ENCODE results near the gene FABP1. TPM values are rescaled to one million over a fixed set of nuclear protein-coding genes. Genes with fewer than 3 reads are reported as not detected.

FABP1 gene
- total and polyA plus RNA-seq, 2 donors (not counting 1 experiment from before 2014, with no cell fraction given), result not detected

GRCh38 chr2:88141952-88142351, 14.1 kb upstream of the FABP1 start:
- H3K27ac Mint-ChIP-seq, result no peak overlapping the region
- CTCF ChIA-PET, result interaction anchor here (1.3 to 1.4 kb wide), 2 partner anchors 18 to 82 kb away, joined by 3 to 6 read pairs; no protein-coding TSS in a partner anchor

GRCh38 chr2:88139804-88140203, 11.9 kb upstream of the FABP1 start:
- no peak overlapping the region for H3K4me3 ChIP-seq (ENCODE audit: control extremely low read depth in 1 of 5, extremely low read depth in 1 of 5, insufficient read depth in 1 of 5, low read depth in 2 of 5, low read length in 4 of 5)
- Mint-ChIP-seq H3K9me3 (ENCODE audit: insufficient read depth) (peaks cover 3% of the 10 kb centered on the region), H3K27me3 (peaks cover 51% of the 10 kb centered on the region), H3K4me3 (no peak overlapping the region), H3K27ac (no peak overlapping the region), H3K4me1 (no peaks in the 10 kb centered on the region)
- 100% methylated on average over 2 of the region's 6 CpGs for WGBS (ENCODE audit: insufficient coverage)
- intact Hi-C loops (cut with micrococcal nuclease), result no loop called here
- CTCF ChIA-PET, result interaction anchor here (1.3 kb wide), 1 partner anchor 21 kb away, joined by 3 read pairs; no protein-coding TSS in a partner anchor
- no peaks in the 10 kb centered on the region for H3K4me1 ChIP-seq (ENCODE audit: control insufficient read depth in 2 of 2, insufficient read depth in 2 of 2, low read length in 2 of 2)
- H3K36me3 ChIP-seq (replicated peaks in 1 of 2; ENCODE audit: control extremely low read depth in 1 of 2, control insufficient read depth in 1 of 2, extremely low read depth in 1 of 2, insufficient read depth in 2 of 2, low read length in 1 of 2), result no peaks in the 10 kb centered on the region
- POLR2A ChIA-PET, result no interaction called here
- H3K79me2 ChIP-seq (ENCODE audit: control insufficient read depth, insufficient read depth, low read length), result no peaks in the 10 kb centered on the region
- peaks cover 0 to 7% (median under 1%) of the 10 kb centered on the region in 4 experiments for H3K27me3 ChIP-seq (replicated peaks in 1 of 4; ENCODE audit: control extremely low read depth in 1 of 4, control insufficient read depth in 3 of 4, insufficient read depth in 4 of 4, low read length in 3 of 4)
- peaks cover 0 to 8% (median 3%) of the 10 kb centered on the region in 3 donors for H3K9me3 ChIP-seq (ENCODE audit: control extremely low read depth in 1 of 3, control insufficient read depth in 2 of 3, insufficient read depth in 1 of 3, low read length in 2 of 3)
- no peaks in the 10 kb centered on the region for H4K20me1 ChIP-seq (ENCODE audit: control insufficient read depth, insufficient read depth, low read length, poor library complexity, severe bottlenecking)
- H3K9ac ChIP-seq (ENCODE audit: low read length), result no peak overlapping the region
- H2AFZ ChIP-seq (ENCODE audit: insufficient read depth, low read depth, low read length, poor library complexity, severe bottlenecking), result no peak overlapping the region
- no peak overlapping the region for H3K27ac ChIP-seq (ENCODE audit: low read length in 2 of 2)
- DNase-seq (no peak), ATAC-seq (ENCODE audit: low read depth) (no peak)
- TF ChIP-seq EZH2 (IDR thresholded peaks at IDR 0.05; ENCODE audit: borderline replicate concordance, insufficient read depth, low read depth, low read length, poor library complexity, severe bottlenecking) (no peak), CTCF (IDR thresholded peaks at IDR 0.05) (no peak)
- H3K4me2 ChIP-seq (replicated peaks; ENCODE audit: low read depth, low read length, poor library complexity, severe bottlenecking), result no peak overlapping the region

More at GRCh38 chr2:88141952-88142351, 14.1 kb upstream of the FABP1 start:
- H3K79me2 ChIP-seq (ENCODE audit: control insufficient read depth, insufficient read depth, low read length), result no peaks in the 10 kb centered on the region
- Mint-ChIP-seq H3K4me3 (no peak overlapping the region), H3K9me3 (ENCODE audit: insufficient read depth) (peaks cover 3% of the 10 kb centered on the region), H3K4me1 (no peaks in the 10 kb centered on the region), H3K27me3 (peaks cover 53% of the 10 kb centered on the region)
- 90% methylated on average over 2 of the region's 2 CpGs for WGBS (ENCODE audit: insufficient coverage)
- H3K4me2 ChIP-seq (replicated peaks; ENCODE audit: low read depth, low read length, poor library complexity, severe bottlenecking), result no peak overlapping the region
- H3K27me3 ChIP-seq (replicated peaks in 1 of 4; ENCODE audit: control extremely low read depth in 1 of 4, control insufficient read depth in 3 of 4, insufficient read depth in 4 of 4, low read length in 3 of 4), result peaks cover 0 to 11% (median 2%) of the 10 kb centered on the region in 4 experiments
- POLR2A ChIA-PET, result no interaction called here
- no peaks in the 10 kb centered on the region for H4K20me1 ChIP-seq (ENCODE audit: control insufficient read depth, insufficient read depth, low read length, poor library complexity, severe bottlenecking)
- H3K4me1 ChIP-seq (ENCODE audit: control insufficient read depth in 2 of 2, insufficient read depth in 2 of 2, low read length in 2 of 2), result no peaks in the 10 kb centered on the region
- H3K27ac ChIP-seq (ENCODE audit: low read length in 2 of 2), result no peak overlapping the region
- H3K36me3 ChIP-seq (replicated peaks in 1 of 2; ENCODE audit: control extremely low read depth in 1 of 2, control insufficient read depth in 1 of 2, extremely low read depth in 1 of 2, insufficient read depth in 2 of 2, low read length in 1 of 2), result no peaks in the 10 kb centered on the region
- DNase-seq, result no peak
- no peak overlapping the region for H3K9ac ChIP-seq (ENCODE audit: low read length)
- no peak overlapping the region for H2AFZ ChIP-seq (ENCODE audit: insufficient read depth, low read depth, low read length, poor library complexity, severe bottlenecking)
- ATAC-seq (ENCODE audit: low read depth), result no peak
- H3K4me3 ChIP-seq (ENCODE audit: control extremely low read depth in 1 of 5, extremely low read depth in 1 of 5, insufficient read depth in 1 of 5, low read depth in 2 of 5, low read length in 4 of 5), result no peak overlapping the region
- peaks cover 1 to 8% (median 3%) of the 10 kb centered on the region in 3 donors for H3K9me3 ChIP-seq (ENCODE audit: control extremely low read depth in 1 of 3, control insufficient read depth in 2 of 3, insufficient read depth in 1 of 3, low read length in 2 of 3)
- TF ChIP-seq CTCF (IDR thresholded peaks at IDR 0.05), result no peak
- TF ChIP-seq EZH2 (IDR thresholded peaks at IDR 0.05; ENCODE audit: borderline replicate concordance, insufficient read depth, low read depth, low read length, poor library complexity, severe bottlenecking), result no peak
- intact Hi-C loops (cut with micrococcal nuclease), result no loop called here
